MG63 (cell line): ENCODE data around the gene BBS12. TPM values are rescaled to one million over a fixed set of nuclear protein-coding genes. Genes with fewer than 3 reads are reported as not detected.

Source experiments
- DNase-seq: peaks from one replicate; pipeline ENCODE4 v3.0.0-alpha.2; 2020
- H3K27me3 ChIP-seq: fragments of 250-450 bp; sonication (Bioruptor Pico); 2 replicates; pipeline ENCODE4 v1.5.1; 2020; ENCODE audit warnings: mild to moderate bottlenecking, moderate library complexity
- H3K36me3 ChIP-seq: fragments of 250-450 bp; sonication (Bioruptor Pico); 2 replicates; pipeline ENCODE4 v1.5.1; 2020; ENCODE audit warnings: mild to moderate bottlenecking, moderate library complexity
- H3K4me3 ChIP-seq: fragments of 250-450 bp; sonication (Bioruptor Pico); 2 replicates; pipeline ENCODE4 v1.5.1; 2020; ENCODE audit warnings: mild to moderate bottlenecking, moderate library complexity
- H3K9me3 ChIP-seq: fragments of 250-450 bp; sonication (Bioruptor Pico); 2 replicates; pipeline ENCODE4 v1.5.1; 2020; ENCODE audit warnings: mild to moderate bottlenecking, moderate library complexity
- total RNA-seq: library from RNA; depleted of rRNA; stranded (reverse); fragments of >200 nt; shearing (Covaris generic); gene quantifications from 2 replicates; pipeline ENCODE4 v1.2.3, GENCODE V29; 2014; ENCODE audit warnings: low replicate concordance

BBS12 gene
- total RNA-seq, 1 experiment from 2014 or later: 5.6 TPM

- DNase-seq: no peak
- Histone ChIP-seq H3K27me3 (no peaks in the 10 kb centered on the region), H3K9me3 (no peaks in the 10 kb centered on the region), H3K4me3 (no peak overlapping the region), H3K36me3 (no peaks in the 10 kb centered on the region)
Measured at GRCh38 chr4:122707497-122707896, 25.0 kb upstream of the BBS12 start.

GRCh38 chr4:122709236-122709635, 23.3 kb upstream of the BBS12 start:
- no peaks in the 10 kb centered on the region for H3K9me3 ChIP-seq
- no peaks in the 10 kb centered on the region for H3K27me3 ChIP-seq
- H3K4me3 ChIP-seq: no peak overlapping the region
- no peaks in the 10 kb centered on the region for H3K36me3 ChIP-seq
- DNase-seq: no peak

GRCh38 chr4:122710434-122711308, 21.8 kb upstream of the BBS12 start:
- no peaks in the 10 kb centered on the region for H3K36me3 ChIP-seq
- DNase-seq: no peak
- H3K4me3 ChIP-seq: peak overlapping the region; percentile 15
- no peaks in the 10 kb centered on the region for H3K27me3 ChIP-seq
- H3K9me3 ChIP-seq: no peaks in the 10 kb centered on the region

GRCh38 chr4:122711919-122712318, 20.6 kb upstream of the BBS12 start:
- Histone ChIP-seq H3K9me3 (no peaks in the 10 kb centered on the region), H3K27me3 (no peaks in the 10 kb centered on the region), H3K36me3 (no peaks in the 10 kb centered on the region), H3K4me3 (no peak overlapping the region)
- DNase-seq: no peak

DNA sequence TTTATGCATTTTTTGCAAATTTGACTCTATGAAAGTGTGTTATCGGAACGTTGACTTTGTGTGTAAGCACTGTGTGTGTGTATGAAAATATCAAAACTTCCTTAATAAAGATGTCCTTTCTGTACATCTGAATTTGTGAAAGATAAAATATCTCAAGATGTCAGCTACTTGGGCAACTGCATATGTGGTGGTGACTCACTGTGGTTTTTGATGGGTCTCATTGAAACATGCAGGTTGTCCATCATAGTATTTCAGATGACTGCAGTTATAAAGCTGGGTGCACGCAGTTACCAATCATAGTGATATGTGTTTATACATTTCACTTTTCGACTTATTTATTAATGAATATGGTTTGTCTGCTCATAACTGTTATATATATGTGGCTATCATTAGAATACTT, 19.7 kb upstream of the BBS12 start:
- no peak overlapping the region for H3K4me3 ChIP-seq
- no peak for DNase-seq
- no peaks in the 10 kb centered on the region for H3K9me3 ChIP-seq
- no peaks in the 10 kb centered on the region for H3K27me3 ChIP-seq
- no peaks in the 10 kb centered on the region for H3K36me3 ChIP-seq

GRCh38 chr4:122715221-122715620, 17.3 kb upstream of the BBS12 start:
- no peaks in the 10 kb centered on the region for H3K36me3 ChIP-seq

DNA sequence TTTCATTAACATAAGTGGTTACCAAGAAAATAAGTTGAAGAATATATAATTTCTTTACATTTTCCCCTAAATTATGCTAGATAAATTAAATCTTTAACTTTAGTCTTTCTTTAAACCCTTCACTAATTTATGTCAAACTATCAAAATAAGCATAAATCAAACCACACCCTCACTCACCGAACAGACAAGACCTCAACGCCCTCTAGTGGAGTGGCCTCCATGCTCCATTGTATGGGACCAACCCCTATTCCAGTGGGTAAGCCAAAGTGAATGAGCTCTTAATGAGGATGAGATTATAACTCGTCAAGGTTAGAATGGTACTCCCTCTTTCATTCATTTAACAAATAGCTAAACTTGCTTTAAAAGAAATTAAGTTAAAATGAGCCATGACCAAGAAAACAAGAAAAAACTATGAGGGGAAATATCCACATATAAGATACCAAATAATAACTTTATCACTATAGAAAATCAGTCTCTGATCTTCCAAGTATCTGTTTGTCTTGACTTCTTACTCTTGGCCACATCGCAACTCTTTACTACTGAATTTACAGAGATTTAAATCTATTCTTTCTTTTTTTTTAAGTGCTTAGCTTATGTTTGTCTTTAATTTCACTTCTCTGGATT, 15.6 kb upstream of the BBS12 start:
- Histone ChIP-seq H3K27me3 (no peaks in the 10 kb centered on the region), H3K36me3 (no peaks in the 10 kb centered on the region), H3K9me3 (no peaks in the 10 kb centered on the region), H3K4me3 (no peak overlapping the region)
- DNase-seq: peak; percentile 69

More at GRCh38 chr4:122715221-122715620, 17.3 kb upstream of the BBS12 start:
- no peak for DNase-seq
- Histone ChIP-seq H3K27me3 (no peaks in the 10 kb centered on the region), H3K9me3 (no peaks in the 10 kb centered on the region), H3K4me3 (no peak overlapping the region)

DNA sequence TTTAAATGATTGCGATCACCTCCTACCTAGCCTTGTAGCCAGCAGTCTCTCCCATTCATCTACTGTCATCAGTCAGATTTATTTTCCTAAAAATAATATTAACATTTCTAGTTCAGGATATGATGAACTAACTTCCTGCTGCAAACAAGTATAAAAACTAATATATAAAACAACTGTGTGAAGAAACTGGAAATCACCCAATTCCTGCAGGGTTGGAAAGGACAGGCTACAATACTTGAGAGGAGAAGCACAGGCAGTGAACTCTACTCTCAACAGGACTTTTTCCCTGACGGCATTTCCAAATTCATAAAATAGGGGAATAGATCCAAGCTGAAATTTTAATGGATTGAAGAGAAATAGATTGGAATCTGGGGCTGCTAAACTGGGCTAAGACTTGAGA, 14.2 kb upstream of the BBS12 start:
- no peaks in the 10 kb centered on the region for H3K9me3 ChIP-seq
- H3K4me3 ChIP-seq: no peak overlapping the region
- H3K36me3 ChIP-seq: no peaks in the 10 kb centered on the region
- no peaks in the 10 kb centered on the region for H3K27me3 ChIP-seq
- DNase-seq: no peak

DNA sequence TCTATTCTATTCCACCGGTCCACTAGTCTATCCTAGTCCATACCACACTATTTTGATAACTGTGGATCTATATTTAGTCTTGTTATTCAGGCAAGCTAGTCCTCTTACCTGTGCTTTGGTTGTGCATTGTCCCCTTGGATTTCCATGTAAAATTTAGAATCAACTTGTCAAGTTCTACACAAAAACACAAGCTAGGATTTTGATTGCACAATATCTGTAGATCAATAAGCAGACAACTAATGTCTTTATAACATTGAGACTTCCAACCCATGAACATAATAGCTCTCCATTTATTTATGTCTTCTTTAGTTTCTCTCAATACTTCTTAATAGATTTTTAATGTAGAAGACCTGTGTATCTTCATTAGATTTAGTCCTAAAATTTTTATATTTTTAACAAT, 10.2 kb upstream of the BBS12 start:
- Histone ChIP-seq H3K27me3 (no peaks in the 10 kb centered on the region), H3K9me3 (no peaks in the 10 kb centered on the region), H3K36me3 (no peaks in the 10 kb centered on the region), H3K4me3 (no peak overlapping the region)
- no peak for DNase-seq

DNA sequence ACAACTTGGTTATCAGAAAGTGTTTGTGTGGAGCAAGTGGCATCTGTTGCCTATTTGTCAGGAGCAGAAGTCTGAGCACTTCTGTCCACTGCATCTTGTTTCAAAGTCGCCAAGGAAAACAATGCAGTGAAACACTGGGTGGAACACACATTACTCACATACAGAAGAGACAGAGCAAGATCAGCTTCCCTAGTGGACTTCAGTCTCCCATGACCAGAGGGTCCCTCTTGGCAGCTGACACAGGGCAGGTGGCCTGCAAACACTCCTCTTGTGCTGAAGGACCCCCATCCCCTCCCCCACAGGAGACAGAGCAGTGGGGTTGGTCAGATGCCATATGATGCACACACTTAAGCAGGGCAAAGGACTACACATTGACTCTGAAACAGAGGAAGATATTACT, 3.6 kb upstream of the BBS12 start:
- Histone ChIP-seq H3K27me3 (no peaks in the 10 kb centered on the region), H3K36me3 (no peaks in the 10 kb centered on the region), H3K9me3 (no peaks in the 10 kb centered on the region), H3K4me3 (no peak overlapping the region)
- no peak for DNase-seq

- DNase-seq: no peak
- no peaks in the 10 kb centered on the region for H3K9me3 ChIP-seq
- peak overlapping the region; percentile 92 for H3K4me3 ChIP-seq
- H3K27me3 ChIP-seq: no peaks in the 10 kb centered on the region
- no peaks in the 10 kb centered on the region for H3K36me3 ChIP-seq
Measured at GRCh38 chr4:122731676-122732075, 828 bp upstream of the BBS12 start.

GRCh38 chr4:122733787-122734120, 1.2 kb downstream of the BBS12 start:
- H3K9me3 ChIP-seq: no peaks in the 10 kb centered on the region
- no peaks in the 10 kb centered on the region for H3K36me3 ChIP-seq
- H3K27me3 ChIP-seq: no peaks in the 10 kb centered on the region
- DNase-seq: no peak
- H3K4me3 ChIP-seq: no peak overlapping the region

- H3K27me3 ChIP-seq: no peaks in the 10 kb centered on the region
- DNase-seq: no peak
- peaks cover 7% of the 10 kb centered on the region for H3K36me3 ChIP-seq
- H3K4me3 ChIP-seq: no peak overlapping the region
- no peaks in the 10 kb centered on the region for H3K9me3 ChIP-seq
Measured at GRCh38 chr4:122739174-122739573, 6.7 kb downstream of the BBS12 start.

DNA sequence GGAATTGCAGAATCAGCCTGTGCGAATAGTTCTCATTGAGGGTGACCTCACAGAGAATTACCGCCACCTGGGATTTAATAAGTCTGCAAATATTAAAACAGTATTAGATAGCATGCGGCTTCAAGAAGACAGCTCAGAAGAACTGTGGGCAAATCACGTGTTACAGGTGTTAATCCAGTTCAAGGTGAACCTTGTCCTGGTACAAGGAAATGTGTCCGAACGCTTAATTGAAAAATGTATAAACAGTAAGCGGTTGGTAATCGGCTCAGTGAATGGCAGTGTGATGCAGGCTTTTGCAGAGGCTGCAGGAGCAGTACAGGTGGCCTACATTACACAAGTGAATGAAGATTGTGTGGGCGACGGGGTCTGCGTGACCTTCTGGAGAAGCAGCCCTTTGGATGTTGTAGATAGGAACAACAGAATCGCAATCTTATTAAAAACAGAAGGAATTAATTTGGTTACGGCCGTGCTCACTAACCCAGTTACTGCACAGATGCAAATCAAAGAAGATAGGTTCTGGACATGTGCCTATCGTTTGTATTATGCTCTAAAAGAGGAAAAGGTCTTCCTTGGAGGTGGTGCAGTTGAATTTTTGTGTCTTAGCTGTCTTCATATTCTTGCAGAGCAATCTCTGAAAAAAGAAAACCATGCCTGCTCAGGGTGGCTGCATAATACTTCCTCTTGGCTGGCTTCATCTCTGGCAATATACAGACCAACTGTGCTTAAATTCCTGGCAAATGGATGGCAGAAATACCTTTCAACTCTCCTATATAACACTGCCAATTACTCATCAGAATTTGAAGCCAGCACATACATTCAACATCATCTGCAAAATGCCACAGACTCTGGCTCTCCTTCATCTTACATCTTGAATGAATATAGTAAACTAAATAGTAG, 10.7 kb downstream of the BBS12 start:
- no peak overlapping the region for H3K4me3 ChIP-seq
- DNase-seq: peak; percentile 30
- H3K36me3 ChIP-seq: peaks cover 7% of the 10 kb centered on the region
- no peaks in the 10 kb centered on the region for H3K9me3 ChIP-seq
- no peaks in the 10 kb centered on the region for H3K27me3 ChIP-seq

- DNase-seq: peak; percentile 18
- Histone ChIP-seq H3K4me3 (no peak overlapping the region), H3K27me3 (no peaks in the 10 kb centered on the region), H3K36me3 (peaks cover 7% of the 10 kb centered on the region), H3K9me3 (no peaks in the 10 kb centered on the region)
Measured at GRCh38 chr4:122744229-122744628, 11.7 kb downstream of the BBS12 start.

DNA sequence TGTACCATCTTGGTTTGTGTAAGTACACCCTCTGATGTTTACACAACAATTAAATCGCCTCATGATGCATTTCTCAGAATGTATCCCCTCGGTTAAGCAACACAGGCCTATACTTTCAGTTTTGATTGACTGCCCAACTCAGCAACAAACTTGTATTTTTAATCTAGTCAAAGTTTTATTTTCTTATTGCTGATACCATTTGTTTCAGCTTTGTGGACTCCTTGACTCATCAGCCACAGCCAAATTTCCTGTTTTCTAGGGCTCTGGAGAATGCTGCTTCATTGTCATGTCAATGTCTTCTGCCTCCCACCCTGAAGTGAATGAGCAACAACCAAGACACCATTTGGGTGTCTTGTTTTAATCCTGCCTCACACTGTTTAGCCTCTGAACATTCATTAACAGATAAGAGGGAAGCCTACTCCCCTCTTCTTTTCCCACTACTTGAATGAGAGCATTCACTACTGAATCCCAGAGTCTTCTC, 14.0 kb downstream of the BBS12 start:
- no peaks in the 10 kb centered on the region for H3K27me3 ChIP-seq

DNA sequence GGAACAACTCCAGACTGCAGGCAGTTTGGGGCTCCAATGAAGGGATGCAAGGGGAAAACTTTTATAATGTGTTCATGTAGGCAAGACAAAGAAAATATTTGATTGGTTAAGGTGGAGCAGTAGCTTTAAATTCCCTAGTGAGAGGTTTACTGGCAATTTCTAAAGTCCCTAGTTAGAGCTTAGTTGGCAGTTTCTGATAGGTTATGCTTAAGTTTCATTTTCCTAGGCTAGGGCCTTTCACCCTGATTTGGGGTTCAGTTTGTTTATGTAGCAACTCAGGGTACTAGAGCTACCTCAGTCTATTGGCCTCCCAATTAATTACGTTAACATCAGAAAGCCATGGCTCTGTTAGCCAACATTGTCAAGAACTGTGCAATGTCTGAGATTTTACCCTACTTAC, 14.6 kb downstream of the BBS12 start:
- no peaks in the 10 kb centered on the region for H3K27me3 ChIP-seq
- no peak overlapping the region for H3K4me3 ChIP-seq
- H3K36me3 ChIP-seq: peaks cover 6% of the 10 kb centered on the region
- DNase-seq: no peak
- H3K9me3 ChIP-seq: peaks cover 2% of the 10 kb centered on the region; the same call in 1 of the 2 replicates

More for the DNA sequence above, 14.0 kb downstream of the BBS12 start:
- Histone ChIP-seq H3K9me3 (peaks cover 2% of the 10 kb centered on the region; the same call in 1 of the 2 replicates), H3K4me3 (no peak overlapping the region), H3K36me3 (peaks cover 7% of the 10 kb centered on the region)
- DNase-seq: no peak
